Right atrium auricular region (tissue), 2 donors: ENCODE data around the gene LTO1. TPM values are rescaled to one million over a fixed set of nuclear protein-coding genes. Genes with fewer than 3 reads are reported as not detected.
"Not testable (repeated sequence)": the region's sequence is repeated elsewhere in the genome, so short reads cannot be mapped to it uniquely, and the experiment has no call there.

Source experiments
- DNase-seq: peaks from one replicate; pipeline ENCODE4 v3.0.0-alpha.2; 2019; ENCODE audit warnings: low spot score
- H3K27ac ChIP-seq, 2 donors: fragments of 200-600 bp; sonication (generic); 1 replicate in 1 of 2; 2 replicates in 1 of 2; pipeline ENCODE4 v1.5.1; 2016 to 2019
- H3K27me3 ChIP-seq, 2 donors: fragments of 200-600 bp; sonication (generic); one replicate each; pipeline versions ENCODE4 v1.5.1 to v1.6.0; 2017 to 2019
- H3K36me3 ChIP-seq: fragments of 200-600 bp; sonication (generic); one replicate; pipeline ENCODE4 v1.5.1; 2016
- H3K4me1 ChIP-seq, 2 donors: fragments of 200-600 bp; sonication (generic); one replicate each; pipeline versions ENCODE4 v1.5.1 to v1.6.0; 2017 to 2019
- H3K4me3 ChIP-seq, 2 donors: fragments of 200-600 bp; sonication (generic); 1 replicate in 1 of 2; 2 replicates in 1 of 2; pipeline ENCODE4 v1.5.1; 2017 to 2019; ENCODE audit warnings: mild to moderate bottlenecking in 1 of 2, moderate library complexity in 1 of 2
- H3K9me3 ChIP-seq, 2 donors: fragments of 200-600 bp; sonication (generic); one replicate each; pipeline ENCODE4 v1.5.1; 2019
- total RNA-seq, 2 donors: library from RNA; depleted of rRNA; stranded (reverse); fragments of >200 nt; gene quantifications; one replicate each; pipeline ENCODE4 v1.1.0, GENCODE V29; 2016
- TF ChIP-seq, protein P1 (sequence below), 2 donors: fragments of 200-600 bp; sonication (generic); IDR thresholded peaks; one replicate each; pipeline ENCODE4 v1.5.1; 2019; ENCODE audit warnings: antibody characterized with exemption in 2 of 2

The LTO1 gene
- total RNA-seq, 2 donors from 2014 or later, result 4.7 to 6.0 TPM

DNA sequence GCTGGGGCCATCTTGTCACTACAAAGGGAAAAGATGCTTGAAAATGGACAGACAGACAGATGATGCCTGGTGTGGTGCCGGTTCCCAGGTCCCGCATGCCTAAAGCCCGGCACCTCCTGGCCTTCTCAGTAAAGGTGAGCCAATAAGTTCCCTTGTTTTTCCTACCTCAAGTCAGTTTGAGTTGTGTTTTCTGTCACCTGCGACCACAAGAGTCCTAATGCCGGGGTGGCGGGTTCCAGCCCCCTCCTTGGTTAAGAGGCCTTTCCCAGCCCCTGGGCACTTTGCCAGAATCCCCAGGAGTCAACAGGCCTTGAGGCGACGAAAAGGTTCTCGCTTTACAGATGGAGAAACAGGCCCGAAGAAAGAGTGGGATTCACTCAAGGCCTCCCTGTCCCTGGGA lies 19.6 kb upstream of the LTO1 start:
- DNase-seq, result no peak
- no peaks in the 10 kb centered on the region for H3K36me3 ChIP-seq
- H3K4me3 ChIP-seq, result no peak overlapping the region
- H3K27ac ChIP-seq, result no peak overlapping the region
- no peaks in the 10 kb centered on the region for H3K4me1 ChIP-seq
- H3K9me3 ChIP-seq, result peaks cover 0 to 8% of the 10 kb centered on the region in 2 donors
- TF ChIP-seq, protein P1, sequence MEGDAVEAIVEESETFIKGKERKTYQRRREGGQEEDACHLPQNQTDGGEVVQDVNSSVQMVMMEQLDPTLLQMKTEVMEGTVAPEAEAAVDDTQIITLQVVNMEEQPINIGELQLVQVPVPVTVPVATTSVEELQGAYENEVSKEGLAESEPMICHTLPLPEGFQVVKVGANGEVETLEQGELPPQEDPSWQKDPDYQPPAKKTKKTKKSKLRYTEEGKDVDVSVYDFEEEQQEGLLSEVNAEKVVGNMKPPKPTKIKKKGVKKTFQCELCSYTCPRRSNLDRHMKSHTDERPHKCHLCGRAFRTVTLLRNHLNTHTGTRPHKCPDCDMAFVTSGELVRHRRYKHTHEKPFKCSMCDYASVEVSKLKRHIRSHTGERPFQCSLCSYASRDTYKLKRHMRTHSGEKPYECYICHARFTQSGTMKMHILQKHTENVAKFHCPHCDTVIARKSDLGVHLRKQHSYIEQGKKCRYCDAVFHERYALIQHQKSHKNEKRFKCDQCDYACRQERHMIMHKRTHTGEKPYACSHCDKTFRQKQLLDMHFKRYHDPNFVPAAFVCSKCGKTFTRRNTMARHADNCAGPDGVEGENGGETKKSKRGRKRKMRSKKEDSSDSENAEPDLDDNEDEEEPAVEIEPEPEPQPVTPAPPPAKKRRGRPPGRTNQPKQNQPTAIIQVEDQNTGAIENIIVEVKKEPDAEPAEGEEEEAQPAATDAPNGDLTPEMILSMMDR (IDR thresholded peaks at IDR 0.05), result no peak
- H3K27me3 ChIP-seq, result no peaks in the 10 kb centered on the region

- no peak overlapping the region for H3K4me3 ChIP-seq
- no peaks in the 10 kb centered on the region for H3K4me1 ChIP-seq
- H3K27me3 ChIP-seq, result no peaks in the 10 kb centered on the region
- no peaks in the 10 kb centered on the region for H3K36me3 ChIP-seq
- no peak overlapping the region for H3K27ac ChIP-seq
- TF ChIP-seq, protein P1 (IDR thresholded peaks at IDR 0.05), result no peak
- H3K9me3 ChIP-seq, result peaks cover 0 to 8% of the 10 kb centered on the region in 2 donors
- DNase-seq, result no peak
Measured at GRCh38 chr11:69692422-69692821, 17.3 kb upstream of the LTO1 start.

DNA sequence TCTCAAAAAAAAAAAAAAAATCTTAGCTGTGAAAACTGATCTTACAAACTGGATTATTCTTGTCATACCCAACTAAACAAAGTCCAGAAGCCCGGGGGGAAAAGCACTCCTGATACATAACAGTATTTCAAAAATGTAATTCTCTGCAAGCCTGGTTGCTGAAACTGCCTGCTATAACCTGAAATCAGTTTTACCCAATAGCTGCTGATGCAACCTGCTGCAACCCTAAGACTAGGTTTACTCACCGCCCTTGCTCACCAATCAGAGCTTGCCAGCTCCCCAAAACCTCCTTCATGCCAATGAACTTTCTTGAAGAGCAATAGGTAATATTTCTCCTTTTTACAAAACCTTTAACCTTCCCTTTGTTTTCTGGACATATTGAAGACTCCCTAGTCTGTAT lies 16.3 kb upstream of the LTO1 start:
- Histone ChIP-seq H3K36me3 (no peaks in the 10 kb centered on the region), H3K27ac (no peak overlapping the region), H3K4me1 (no peaks in the 10 kb centered on the region), H3K4me3 (no peak overlapping the region), H3K27me3 (no peaks in the 10 kb centered on the region), H3K9me3 (peaks cover 0 to 8% of the 10 kb centered on the region in 2 donors)
- no peak for DNase-seq
- TF ChIP-seq, protein P1 (IDR thresholded peaks at IDR 0.05), result no peak

- TF ChIP-seq, protein P1 (IDR thresholded peaks at IDR 0.05), result no peak
- Histone ChIP-seq H3K4me3 (no peak overlapping the region), H3K27ac (no peak overlapping the region), H3K4me1 (peaks cover 0 to 6% of the 10 kb centered on the region in 2 donors), H3K27me3 (no peaks in the 10 kb centered on the region), H3K36me3 (no peaks in the 10 kb centered on the region), H3K9me3 (peaks cover 0 to 8% of the 10 kb centered on the region in 2 donors)
- DNase-seq, result no peak
Measured at GRCh38 chr11:69689484-69690319, 14.5 kb upstream of the LTO1 start.

GRCh38 chr11:69687969-69688771 lies 13.0 kb upstream of the LTO1 start:
- DNase-seq, H3K36me3 ChIP-seq, H3K9me3 ChIP-seq, H3K4me1 ChIP-seq, H3K27me3 ChIP-seq, H3K4me3 ChIP-seq, H3K27ac ChIP-seq: not testable (repeated sequence)

GRCh38 chr11:69686856-69687255 lies 11.7 kb upstream of the LTO1 start:
- H3K36me3 ChIP-seq, result no peaks in the 10 kb centered on the region
- peaks cover 0 to 6% of the 10 kb centered on the region in 2 donors for H3K4me1 ChIP-seq
- H3K27me3 ChIP-seq, result no peaks in the 10 kb centered on the region
- DNase-seq, result no peak
- peaks cover 0 to under 1% of the 10 kb centered on the region in 2 donors for H3K9me3 ChIP-seq
- H3K27ac ChIP-seq, result no peak overlapping the region
- H3K4me3 ChIP-seq, result no peak overlapping the region
- TF ChIP-seq, protein P1 (IDR thresholded peaks at IDR 0.05), result no peak
